ENCODE data around the gene ABCC3.

GRCh38 chr17:50618300-50618699, 16.4 kb upstream of the ABCC3 start:
- TF ChIP-seq POLR2A (IDR thresholded peaks at IDR 0.05), result no peak
- no peak for TF ChIP-seq POLR2AphosphoS5 (IDR thresholded peaks at IDR 0.05)
- TF ChIP-seq CTCF (IDR thresholded peaks at IDR 0.05), result no peak
